HEK293 (cell line): Measurements from ENCODE around the gene GPRASP2.

Source experiments
- CTCF ChIA-PET: fragments of 350-600 bp; formaldehyde crosslinking; extraction: SDS; loops from one replicate; lab custom pipeline; 2021; ENCODE audit warnings: antibody characterized with exemption; lab: Yijun Ruan, JAX
- POLR2A ChIA-PET: fragments of 300-600 bp; formaldehyde crosslinking; extraction: SDS; loops from one replicate; lab custom pipeline; 2020; ENCODE audit warnings: antibody characterized with exemption, inconsistent platforms; lab: Yijun Ruan, JAX
- H3K27ac ChIP-seq: fragments of 200-500 bp; sonication (Bioruptor generic); 2 replicates; pipeline ENCODE4 v1.5.1; 2014; ENCODE audit warnings: low read depth, low read length, control low read depth, inconsistent platforms; ENCODE audit errors: extremely low read depth
- H3K36me3 ChIP-seq, 2 experiments: fragments of 200-500 bp in 1 of 2; sonication (Bioruptor generic) in 1 of 2; 1 replicate in 1 of 2; 2 replicates in 1 of 2; pipeline ENCODE4 v1.5.1; 2014 to 2017; ENCODE audit warnings: inconsistent platforms in 2 of 2, low read length in 2 of 2; ENCODE audit not compliant: control insufficient read depth in 2 of 2, insufficient read depth in 1 of 2
- H3K4me1 ChIP-seq: fragments of 200-500 bp; sonication (Bioruptor generic); 2 replicates; pipeline ENCODE4 v1.5.1; 2014; ENCODE audit warnings: mild to moderate bottlenecking, low read length, inconsistent platforms; ENCODE audit not compliant: control insufficient read depth, insufficient read depth
- H3K4me3 ChIP-seq: 2 replicates; pipeline ENCODE4 v1.5.1; 2011; ENCODE audit warnings: low read depth, mild to moderate bottlenecking, control low read depth, low read length, moderate library complexity
- H3K9me3 ChIP-seq: fragments of 200-500 bp; sonication (Bioruptor generic); 2 replicates; pipeline ENCODE4 v1.5.1; 2014; ENCODE audit warnings: low read depth, low read length, inconsistent platforms; ENCODE audit not compliant: control insufficient read depth, insufficient read depth
- FEZF1 ChIP-seq: fragments of 450-650 bp; formaldehyde crosslinking; IDR thresholded peaks from 2 replicates; pipeline ENCODE4 v1.5.1; 2016; ENCODE audit warnings: missing biosample characterization, missing genetic modification characterization
- GLIS2 ChIP-seq: fragments of 450-650 bp; formaldehyde crosslinking; IDR thresholded peaks from 2 replicates; pipeline ENCODE4 v1.5.1; 2016; ENCODE audit warnings: missing biosample characterization, missing genetic modification characterization
- TRIM28 ChIP-seq: IDR thresholded peaks from 2 replicates; pipeline ENCODE4 v1.6.1; 2011; ENCODE audit warnings: low read length, control low read depth, borderline replicate concordance
- ZBTB17 ChIP-seq: fragments of 450-650 bp; formaldehyde crosslinking; IDR thresholded peaks from 2 replicates; pipeline ENCODE4 v1.5.1; 2016; ENCODE audit warnings: missing biosample characterization, missing genetic modification characterization
- ZEB2 ChIP-seq: fragments of 450-650 bp; formaldehyde crosslinking; IDR thresholded peaks from 2 replicates; pipeline ENCODE4 v1.5.1; 2016; ENCODE audit warnings: missing biosample characterization, missing genetic modification characterization
- ZNF148 ChIP-seq: fragments of 450-650 bp; formaldehyde crosslinking; IDR thresholded peaks from 2 replicates; pipeline ENCODE4 v1.5.0; 2017; ENCODE audit warnings: missing biosample characterization, missing genetic modification characterization, borderline replicate concordance
- ZNF223 ChIP-seq: fragments of 450-650 bp; formaldehyde crosslinking; IDR thresholded peaks from 2 replicates; pipeline ENCODE4 v1.5.1; 2016; ENCODE audit warnings: missing biosample characterization, missing genetic modification characterization
- ZNF311 ChIP-seq: fragments of 450-650 bp; formaldehyde crosslinking; IDR thresholded peaks from 2 replicates; pipeline ENCODE4 v1.5.1; 2017; ENCODE audit warnings: missing biosample characterization, missing genetic modification characterization, borderline replicate concordance
- ZNF350 ChIP-seq: fragments of 450-650 bp; formaldehyde crosslinking; IDR thresholded peaks from 2 replicates; pipeline ENCODE4 v1.5.0; 2017; ENCODE audit warnings: missing biosample characterization, mild to moderate bottlenecking, missing genetic modification characterization
- ZNF37A ChIP-seq: fragments of 450-650 bp; IDR thresholded peaks from 2 replicates; pipeline ENCODE4 v1.5.1; 2018; ENCODE audit warnings: missing biosample characterization, missing genetic modification characterization
- ZNF423 ChIP-seq: fragments of 450-650 bp; formaldehyde crosslinking; IDR thresholded peaks from 2 replicates; pipeline ENCODE4 v1.5.1; 2016; ENCODE audit warnings: missing biosample characterization, missing genetic modification characterization
- ZNF473 ChIP-seq: fragments of 450-650 bp; formaldehyde crosslinking; IDR thresholded peaks from 2 replicates; pipeline ENCODE4 v1.5.1; 2017; ENCODE audit warnings: missing biosample characterization, missing genetic modification characterization
- ZNF501 ChIP-seq: fragments of 450-650 bp; formaldehyde crosslinking; IDR thresholded peaks from 2 replicates; pipeline ENCODE4 v1.5.1; 2016; ENCODE audit warnings: missing biosample characterization, missing genetic modification characterization
- ZNF654 ChIP-seq: fragments of 450-650 bp; formaldehyde crosslinking; IDR thresholded peaks from 2 replicates; pipeline ENCODE4 v1.5.1; 2016; ENCODE audit warnings: low read depth, missing biosample characterization, missing genetic modification characterization
- ZSCAN16 ChIP-seq: fragments of 450-650 bp; formaldehyde crosslinking; IDR thresholded peaks from 2 replicates; pipeline ENCODE4 v1.5.1; 2016; ENCODE audit warnings: missing biosample characterization, missing genetic modification characterization
- ZSCAN30 ChIP-seq: fragments of 450-650 bp; IDR thresholded peaks from 2 replicates; pipeline ENCODE4 v1.5.1; 2018; ENCODE audit warnings: missing biosample characterization, mild to moderate bottlenecking, missing genetic modification characterization, moderate library complexity
- TF ChIP-seq, protein P1 (sequence below): fragments of 450-650 bp; formaldehyde crosslinking; IDR thresholded peaks from 2 replicates; pipeline ENCODE4 v1.5.1; 2017; ENCODE audit warnings: missing biosample characterization, mild to moderate bottlenecking, missing genetic modification characterization, moderate library complexity
- TF ChIP-seq, protein P2 (sequence below): fragments of 450-650 bp; formaldehyde crosslinking; IDR thresholded peaks from 2 replicates; pipeline ENCODE4 v1.5.1; 2016; ENCODE audit warnings: missing biosample characterization, missing genetic modification characterization
- TF ChIP-seq, protein P3 (sequence below): fragments of 450-650 bp; formaldehyde crosslinking; IDR thresholded peaks from 2 replicates; pipeline ENCODE4 v1.5.1; 2016; ENCODE audit warnings: missing biosample characterization, missing genetic modification characterization

GPRASP2 gene

DNA sequence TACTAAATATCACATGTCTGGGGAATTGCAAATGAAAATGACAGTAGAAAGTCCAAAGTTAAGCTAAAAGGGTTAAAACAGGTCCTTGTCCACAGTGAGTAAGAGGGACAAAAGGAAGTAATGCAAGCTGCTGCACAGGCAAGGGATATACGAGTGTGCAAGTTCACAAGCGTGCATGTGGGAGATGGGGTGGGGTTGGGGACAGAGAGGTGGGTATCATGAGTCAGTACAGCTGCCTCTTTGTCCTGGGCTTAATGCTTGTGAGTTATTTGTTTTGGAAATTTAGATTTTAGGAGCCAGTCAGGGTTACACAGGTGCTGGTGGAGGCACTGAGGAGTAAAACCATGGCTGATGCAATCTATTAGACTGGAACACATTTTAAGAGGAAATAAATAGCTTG lies 3.3 kb upstream of the GPRASP2 start:
- no peaks in the 10 kb centered on the region for H3K9me3 ChIP-seq
- H3K27ac ChIP-seq = no peak overlapping the region
- H3K4me3 ChIP-seq = no peak overlapping the region
- no peaks in the 10 kb centered on the region for H3K4me1 ChIP-seq
- no peak for TF ChIP-seq ZNF423 (tag by site-specific recombination)
- no peak for TF ChIP-seq GLIS2 (tag by site-specific recombination)
- no peak for TF ChIP-seq ZEB2 (tag by site-specific recombination)
- TF ChIP-seq ZNF311 (tag by site-specific recombination) = no peak
- TF ChIP-seq ZNF350 (tag by site-specific recombination) = no peak
- TF ChIP-seq ZNF654 (tag by site-specific recombination) = no peak
- TF ChIP-seq ZNF37A (tag by site-specific recombination) = no peak
- no peak for TF ChIP-seq ZBTB17 (tag by site-specific recombination)
- ChIA-PET CTCF (no interaction called here), POLR2A (no interaction called here)
- H3K36me3 ChIP-seq = peaks cover 0 to 4% of the 10 kb centered on the region in 2 experiments; a peak in 1 of 3 replicates

GRCh38 chrX:102711872-102712215 lies 404 bp upstream of the GPRASP2 start:
- H3K4me1 ChIP-seq = no peaks in the 10 kb centered on the region
- TF ChIP-seq, protein P1, sequence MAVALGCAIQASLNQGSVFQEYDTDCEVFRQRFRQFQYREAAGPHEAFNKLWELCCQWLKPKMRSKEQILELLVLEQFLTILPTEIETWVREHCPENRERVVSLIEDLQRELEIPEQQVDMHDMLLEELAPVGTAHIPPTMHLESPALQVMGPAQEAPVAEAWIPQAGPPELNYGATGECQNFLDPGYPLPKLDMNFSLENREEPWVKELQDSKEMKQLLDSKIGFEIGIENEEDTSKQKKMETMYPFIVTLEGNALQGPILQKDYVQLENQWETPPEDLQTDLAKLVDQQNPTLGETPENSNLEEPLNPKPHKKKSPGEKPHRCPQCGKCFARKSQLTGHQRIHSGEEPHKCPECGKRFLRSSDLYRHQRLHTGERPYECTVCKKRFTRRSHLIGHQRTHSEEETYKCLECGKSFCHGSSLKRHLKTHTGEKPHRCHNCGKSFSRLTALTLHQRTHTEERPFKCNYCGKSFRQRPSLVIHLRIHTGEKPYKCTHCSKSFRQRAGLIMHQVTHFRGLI = no peak
- TF ChIP-seq ZNF148 (no peak), ZNF473 (no peak), ZSCAN30 (no peak), FEZF1 (tag by site-specific recombination) (no peak), ZNF223 (tag by site-specific recombination) (no peak), ZNF501 (tag by site-specific recombination) (no peak), TRIM28 (no peak), ZSCAN16 (tag by site-specific recombination) (no peak)
- TF ChIP-seq, protein P2, sequence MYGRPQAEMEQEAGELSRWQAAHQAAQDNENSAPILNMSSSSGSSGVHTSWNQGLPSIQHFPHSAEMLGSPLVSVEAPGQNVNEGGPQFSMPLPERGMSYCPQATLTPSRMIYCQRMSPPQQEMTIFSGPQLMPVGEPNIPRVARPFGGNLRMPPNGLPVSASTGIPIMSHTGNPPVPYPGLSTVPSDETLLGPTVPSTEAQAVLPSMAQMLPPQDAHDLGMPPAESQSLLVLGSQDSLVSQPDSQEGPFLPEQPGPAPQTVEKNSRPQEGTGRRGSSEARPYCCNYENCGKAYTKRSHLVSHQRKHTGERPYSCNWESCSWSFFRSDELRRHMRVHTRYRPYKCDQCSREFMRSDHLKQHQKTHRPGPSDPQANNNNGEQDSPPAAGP (tag by site-specific recombination) = no peak
- TF ChIP-seq, protein P3, sequence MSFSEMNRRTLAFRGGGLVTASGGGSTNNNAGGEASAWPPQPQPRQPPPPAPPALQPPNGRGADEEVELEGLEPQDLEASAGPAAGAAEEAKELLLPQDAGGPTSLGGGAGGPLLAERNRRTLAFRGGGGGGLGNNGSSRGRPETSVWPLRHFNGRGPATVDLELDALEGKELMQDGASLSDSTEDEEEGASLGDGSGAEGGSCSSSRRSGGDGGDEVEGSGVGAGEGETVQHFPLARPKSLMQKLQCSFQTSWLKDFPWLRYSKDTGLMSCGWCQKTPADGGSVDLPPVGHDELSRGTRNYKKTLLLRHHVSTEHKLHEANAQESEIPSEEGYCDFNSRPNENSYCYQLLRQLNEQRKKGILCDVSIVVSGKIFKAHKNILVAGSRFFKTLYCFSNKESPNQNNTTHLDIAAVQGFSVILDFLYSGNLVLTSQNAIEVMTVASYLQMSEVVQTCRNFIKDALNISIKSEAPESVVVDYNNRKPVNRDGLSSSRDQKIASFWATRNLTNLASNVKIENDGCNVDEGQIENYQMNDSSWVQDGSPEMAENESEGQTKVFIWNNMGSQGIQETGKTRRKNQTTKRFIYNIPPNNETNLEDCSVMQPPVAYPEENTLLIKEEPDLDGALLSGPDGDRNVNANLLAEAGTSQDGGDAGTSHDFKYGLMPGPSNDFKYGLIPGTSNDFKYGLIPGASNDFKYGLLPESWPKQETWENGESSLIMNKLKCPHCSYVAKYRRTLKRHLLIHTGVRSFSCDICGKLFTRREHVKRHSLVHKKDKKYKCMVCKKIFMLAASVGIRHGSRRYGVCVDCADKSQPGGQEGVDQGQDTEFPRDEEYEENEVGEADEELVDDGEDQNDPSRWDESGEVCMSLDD (tag by site-specific recombination) = no peak

More at GRCh38 chrX:102711872-102712215, 404 bp upstream of the GPRASP2 start:
- Histone ChIP-seq H3K36me3 (peaks cover 0 to 26% of the 10 kb centered on the region in 2 experiments; a peak in 1 of 3 replicates), H3K27ac (no peak overlapping the region; the same call in 1 of the 2 replicates), H3K4me3 (peak overlapping the region; percentile 69), H3K9me3 (no peaks in the 10 kb centered on the region)
- CTCF ChIA-PET = no interaction called here
- POLR2A ChIA-PET = no interaction called here
